ENCODE data around the gene IFITM10.
"Not testable (repeated sequence)": the region's sequence is repeated elsewhere in the genome, so short reads cannot be mapped to it uniquely, and the experiment has no call there.

GRCh38 chr11:1769304-1769936 is 19.0 kb upstream of the IFITM10 start:
- TF ChIP-seq, protein P1, sequence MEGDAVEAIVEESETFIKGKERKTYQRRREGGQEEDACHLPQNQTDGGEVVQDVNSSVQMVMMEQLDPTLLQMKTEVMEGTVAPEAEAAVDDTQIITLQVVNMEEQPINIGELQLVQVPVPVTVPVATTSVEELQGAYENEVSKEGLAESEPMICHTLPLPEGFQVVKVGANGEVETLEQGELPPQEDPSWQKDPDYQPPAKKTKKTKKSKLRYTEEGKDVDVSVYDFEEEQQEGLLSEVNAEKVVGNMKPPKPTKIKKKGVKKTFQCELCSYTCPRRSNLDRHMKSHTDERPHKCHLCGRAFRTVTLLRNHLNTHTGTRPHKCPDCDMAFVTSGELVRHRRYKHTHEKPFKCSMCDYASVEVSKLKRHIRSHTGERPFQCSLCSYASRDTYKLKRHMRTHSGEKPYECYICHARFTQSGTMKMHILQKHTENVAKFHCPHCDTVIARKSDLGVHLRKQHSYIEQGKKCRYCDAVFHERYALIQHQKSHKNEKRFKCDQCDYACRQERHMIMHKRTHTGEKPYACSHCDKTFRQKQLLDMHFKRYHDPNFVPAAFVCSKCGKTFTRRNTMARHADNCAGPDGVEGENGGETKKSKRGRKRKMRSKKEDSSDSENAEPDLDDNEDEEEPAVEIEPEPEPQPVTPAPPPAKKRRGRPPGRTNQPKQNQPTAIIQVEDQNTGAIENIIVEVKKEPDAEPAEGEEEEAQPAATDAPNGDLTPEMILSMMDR (tag by site-specific recombination; IDR thresholded peaks at IDR 0.05), result not testable (repeated sequence)
- TF ChIP-seq GLIS1 (tag by site-specific recombination; IDR thresholded peaks at IDR 0.05); ZNF274 (IDR thresholded peaks at IDR 0.05; ENCODE audit: low read length); ZNF274 (tag by site-specific recombination; IDR thresholded peaks at IDR 0.05; ENCODE audit: borderline replicate concordance); ZNF473 (tag by site-specific recombination; IDR thresholded peaks at IDR 0.05); ZNF658 (tag by site-specific recombination; IDR thresholded peaks at IDR 0.05); YY1 (tag by site-specific recombination; IDR thresholded peaks at IDR 0.05); ZNF561 (tag by site-specific recombination; IDR thresholded peaks at IDR 0.05; ENCODE audit: borderline replicate concordance); ZFP3 (tag by site-specific recombination; IDR thresholded peaks at IDR 0.05; ENCODE audit: low read depth): not testable (repeated sequence)
- TF ChIP-seq, protein P2, sequence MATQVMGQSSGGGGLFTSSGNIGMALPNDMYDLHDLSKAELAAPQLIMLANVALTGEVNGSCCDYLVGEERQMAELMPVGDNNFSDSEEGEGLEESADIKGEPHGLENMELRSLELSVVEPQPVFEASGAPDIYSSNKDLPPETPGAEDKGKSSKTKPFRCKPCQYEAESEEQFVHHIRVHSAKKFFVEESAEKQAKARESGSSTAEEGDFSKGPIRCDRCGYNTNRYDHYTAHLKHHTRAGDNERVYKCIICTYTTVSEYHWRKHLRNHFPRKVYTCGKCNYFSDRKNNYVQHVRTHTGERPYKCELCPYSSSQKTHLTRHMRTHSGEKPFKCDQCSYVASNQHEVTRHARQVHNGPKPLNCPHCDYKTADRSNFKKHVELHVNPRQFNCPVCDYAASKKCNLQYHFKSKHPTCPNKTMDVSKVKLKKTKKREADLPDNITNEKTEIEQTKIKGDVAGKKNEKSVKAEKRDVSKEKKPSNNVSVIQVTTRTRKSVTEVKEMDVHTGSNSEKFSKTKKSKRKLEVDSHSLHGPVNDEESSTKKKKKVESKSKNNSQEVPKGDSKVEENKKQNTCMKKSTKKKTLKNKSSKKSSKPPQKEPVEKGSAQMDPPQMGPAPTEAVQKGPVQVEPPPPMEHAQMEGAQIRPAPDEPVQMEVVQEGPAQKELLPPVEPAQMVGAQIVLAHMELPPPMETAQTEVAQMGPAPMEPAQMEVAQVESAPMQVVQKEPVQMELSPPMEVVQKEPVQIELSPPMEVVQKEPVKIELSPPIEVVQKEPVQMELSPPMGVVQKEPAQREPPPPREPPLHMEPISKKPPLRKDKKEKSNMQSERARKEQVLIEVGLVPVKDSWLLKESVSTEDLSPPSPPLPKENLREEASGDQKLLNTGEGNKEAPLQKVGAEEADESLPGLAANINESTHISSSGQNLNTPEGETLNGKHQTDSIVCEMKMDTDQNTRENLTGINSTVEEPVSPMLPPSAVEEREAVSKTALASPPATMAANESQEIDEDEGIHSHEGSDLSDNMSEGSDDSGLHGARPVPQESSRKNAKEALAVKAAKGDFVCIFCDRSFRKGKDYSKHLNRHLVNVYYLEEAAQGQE (tag by site-specific recombination; IDR thresholded peaks at IDR 0.05), result not testable (repeated sequence)
- TF ChIP-seq, protein P3, sequence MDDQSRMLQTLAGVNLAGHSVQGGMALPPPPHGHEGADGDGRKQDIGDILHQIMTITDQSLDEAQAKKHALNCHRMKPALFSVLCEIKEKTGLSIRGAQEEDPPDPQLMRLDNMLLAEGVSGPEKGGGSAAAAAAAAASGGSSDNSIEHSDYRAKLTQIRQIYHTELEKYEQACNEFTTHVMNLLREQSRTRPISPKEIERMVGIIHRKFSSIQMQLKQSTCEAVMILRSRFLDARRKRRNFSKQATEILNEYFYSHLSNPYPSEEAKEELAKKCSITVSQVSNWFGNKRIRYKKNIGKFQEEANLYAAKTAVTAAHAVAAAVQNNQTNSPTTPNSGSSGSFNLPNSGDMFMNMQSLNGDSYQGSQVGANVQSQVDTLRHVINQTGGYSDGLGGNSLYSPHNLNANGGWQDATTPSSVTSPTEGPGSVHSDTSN (CRISPR knock-in tag; IDR thresholded peaks at IDR 0.05), result not testable (repeated sequence)

Data from HEK293 (cell line).